Ammon's horn (tissue), 1 donor: ENCODE results near the gene PARD6G.
"Not testable (repeated sequence)": the region's sequence is repeated elsewhere in the genome, so short reads cannot be mapped to it uniquely, and the experiment has no call there.

Source experiments
- DNase-seq: peaks from one replicate; pipeline ENCODE4 v3.0.0-alpha.2; 2016; ENCODE audit warnings: low spot score

PARD6G gene, protein sequence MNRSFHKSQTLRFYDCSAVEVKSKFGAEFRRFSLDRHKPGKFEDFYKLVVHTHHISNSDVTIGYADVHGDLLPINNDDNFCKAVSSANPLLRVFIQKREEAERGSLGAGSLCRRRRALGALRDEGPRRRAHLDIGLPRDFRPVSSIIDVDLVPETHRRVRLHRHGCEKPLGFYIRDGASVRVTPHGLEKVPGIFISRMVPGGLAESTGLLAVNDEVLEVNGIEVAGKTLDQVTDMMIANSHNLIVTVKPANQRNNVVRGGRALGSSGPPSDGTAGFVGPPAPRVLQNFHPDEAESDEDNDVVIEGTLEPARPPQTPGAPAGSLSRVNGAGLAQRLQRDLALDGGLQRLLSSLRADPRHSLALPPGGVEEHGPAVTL

DNA sequence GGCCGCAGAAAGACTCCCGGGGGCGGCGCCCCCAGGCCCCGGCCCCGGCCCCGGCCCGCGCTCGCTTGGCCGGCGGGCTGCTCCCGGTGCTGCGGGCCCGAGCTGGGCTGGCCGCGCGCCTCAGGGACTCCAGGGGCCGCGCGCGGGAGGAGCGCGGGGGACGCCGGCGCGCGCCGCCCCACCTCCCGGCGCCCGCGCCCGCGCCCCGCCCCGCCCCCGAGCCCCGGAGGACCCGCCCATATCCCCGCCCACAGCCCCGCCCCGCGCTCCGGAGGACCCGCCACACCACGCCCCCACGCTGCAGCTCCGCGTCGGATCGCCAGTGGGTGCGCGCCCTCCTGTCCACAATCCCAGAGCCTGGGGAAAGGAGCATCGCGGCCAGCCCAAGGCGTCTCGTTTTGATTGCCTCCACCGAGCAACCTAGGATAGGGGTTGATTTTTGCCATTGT lies at the start of gene PARD6G:
Gene PARD6G (minus strand): TSS at position 122 of the 449 bp plus-strand sequence. CDS start 166 bp downstream, outside the sequence.
- DNase-seq: peak; percentile 93

DNA sequence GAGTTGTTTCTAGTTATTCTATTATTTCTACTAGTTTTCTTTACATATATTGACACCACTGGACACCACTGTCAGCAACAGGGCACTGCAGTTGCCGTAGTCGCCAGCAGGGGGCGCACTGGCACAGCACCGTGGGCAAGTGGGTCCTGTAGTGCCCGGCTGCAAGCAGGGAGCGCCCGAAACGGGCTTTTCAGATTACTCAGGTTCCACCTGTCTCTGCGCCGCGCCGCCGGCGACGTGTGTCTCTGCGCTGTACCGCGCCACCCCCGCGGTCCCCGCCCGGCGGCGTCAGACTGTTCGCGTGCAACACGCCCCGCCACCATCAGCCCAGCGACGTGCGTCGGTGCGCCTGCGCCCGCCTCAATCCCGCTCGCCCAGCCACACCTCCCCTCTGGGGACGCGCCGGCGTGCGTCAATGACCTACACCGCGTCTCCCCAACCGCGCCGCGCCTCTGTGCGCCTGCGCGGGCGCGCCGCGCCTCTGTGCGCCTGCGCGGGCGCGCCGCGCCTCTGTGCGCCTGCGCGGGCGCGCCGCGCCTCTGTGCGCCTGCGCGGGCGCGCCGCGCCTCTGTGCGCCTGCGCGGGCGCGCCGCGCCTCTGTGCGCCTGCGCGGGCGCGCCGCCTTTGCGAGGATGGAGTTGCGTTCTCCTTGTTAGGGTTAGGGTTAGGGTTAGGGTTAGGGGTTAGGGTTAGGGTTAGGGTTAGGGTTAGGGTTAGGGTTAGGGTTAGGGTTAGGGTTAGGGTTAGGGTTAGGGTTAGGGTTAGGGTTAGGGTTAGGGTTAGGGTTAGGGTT lies 15.1 kb upstream of the PARD6G start:
- not testable (repeated sequence) for DNase-seq

DNA sequence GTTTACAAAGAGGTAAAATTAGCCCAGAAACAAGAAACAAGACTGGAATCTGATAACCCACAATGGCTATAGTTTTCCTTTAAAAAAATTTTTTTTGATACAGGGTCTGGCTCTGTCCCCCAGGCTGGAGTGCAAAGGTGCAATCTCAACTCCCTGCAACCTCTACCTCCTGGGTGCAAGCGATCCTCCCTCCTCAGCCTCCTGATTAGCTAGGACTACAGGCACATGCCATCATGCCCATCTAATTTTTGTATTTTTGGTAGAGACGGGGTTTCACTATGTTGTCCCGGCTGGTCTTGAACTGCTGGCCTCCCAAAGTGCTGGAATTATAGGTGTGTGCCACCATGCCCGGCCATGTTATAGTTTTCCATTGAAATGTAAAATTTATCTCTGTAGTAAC lies 12.3 kb upstream of the PARD6G start:
- no peak for DNase-seq

DNA sequence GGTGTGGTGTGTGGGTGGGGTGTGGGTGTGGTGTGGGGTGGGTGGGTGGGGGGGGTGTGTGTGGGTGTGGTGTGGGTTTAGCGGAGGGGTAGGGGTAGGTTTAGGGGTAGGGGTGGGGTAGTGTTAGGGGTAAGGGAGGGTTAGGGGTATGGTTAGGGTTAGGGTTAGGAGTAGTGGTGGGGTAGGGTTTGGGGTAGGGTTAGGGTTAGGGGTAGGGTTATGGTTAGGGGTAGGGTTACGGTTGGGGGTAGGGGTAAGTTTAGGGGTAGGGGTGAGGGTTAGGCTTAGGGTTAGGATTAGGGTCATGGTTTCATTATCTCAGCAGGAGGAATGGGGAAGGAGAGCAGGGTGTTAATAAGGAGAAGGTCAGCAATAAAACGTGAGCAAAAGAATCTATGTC lies 11.3 kb upstream of the PARD6G start:
- no peak for DNase-seq

DNA sequence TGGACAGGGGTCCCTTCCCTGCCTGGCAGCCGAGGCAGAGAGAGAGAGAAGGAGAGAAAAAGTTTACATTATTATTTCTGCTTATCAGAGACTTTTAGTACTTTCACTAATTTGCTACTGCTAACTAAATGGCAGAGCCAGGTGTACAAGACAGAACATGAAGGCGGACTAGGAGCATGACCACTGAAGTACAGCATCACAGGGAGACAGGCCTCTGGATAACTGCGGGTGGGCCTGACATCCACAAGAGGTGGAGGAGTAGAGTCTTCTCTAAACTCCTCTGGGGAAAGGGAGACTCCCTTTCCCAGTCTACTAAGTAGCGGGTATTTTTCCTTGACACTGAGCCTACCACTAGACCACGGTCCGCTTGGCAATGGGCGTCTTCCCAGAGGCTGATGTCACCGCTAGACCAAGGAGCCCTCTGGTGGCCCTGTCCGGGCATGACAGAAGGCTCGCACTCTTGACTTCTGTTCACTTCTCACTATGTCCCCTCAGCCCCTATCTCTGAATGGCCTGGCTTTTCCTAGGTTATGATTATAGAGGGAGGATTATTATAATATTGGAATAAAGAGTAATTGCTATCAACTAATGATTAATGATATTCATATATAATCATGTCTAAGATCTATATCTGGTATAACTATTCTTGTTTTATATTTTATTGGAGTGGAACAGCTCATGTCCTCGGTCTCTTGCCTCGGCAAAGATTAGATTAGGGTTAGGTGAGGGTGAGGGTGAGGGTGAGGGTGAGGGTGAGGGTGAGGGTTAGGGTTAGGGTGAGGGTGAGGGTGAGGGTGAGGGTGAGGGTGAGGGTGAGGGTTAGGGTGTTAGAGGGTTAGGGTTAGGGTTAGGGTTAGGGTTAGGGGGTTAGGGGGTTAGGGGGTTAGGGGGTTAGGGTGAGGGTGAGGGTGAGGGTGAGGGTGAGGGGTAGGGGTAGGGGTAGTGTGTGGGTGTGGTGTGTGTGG lies 10.5 kb upstream of the PARD6G start:
- DNase-seq: peak; percentile 84

DNA sequence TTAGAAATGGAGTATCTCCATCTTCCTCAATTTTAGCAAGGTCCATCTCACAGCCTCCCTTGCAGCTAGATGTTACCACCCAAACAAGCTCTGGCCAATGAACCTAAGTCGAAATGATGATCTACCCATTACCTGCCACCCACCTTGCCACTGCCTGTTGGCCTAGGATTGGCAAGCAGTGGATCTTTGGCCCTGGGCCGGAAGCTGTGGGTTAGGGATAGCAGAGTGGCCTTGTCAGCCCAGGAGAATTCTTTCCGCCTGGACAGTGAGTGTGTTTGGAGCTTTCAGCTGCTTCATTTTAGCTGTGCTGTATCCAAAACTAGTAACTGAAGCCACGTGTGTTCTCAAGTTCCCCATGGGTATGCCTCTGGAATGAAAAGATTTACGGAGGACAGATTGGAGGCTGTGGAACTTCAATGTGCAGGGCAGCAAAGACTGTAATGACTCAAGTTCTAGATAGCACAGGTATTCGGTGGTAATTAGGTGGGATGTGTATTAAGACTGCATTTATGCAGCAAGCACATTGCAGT lies 7.7 kb upstream of the PARD6G start:
- DNase-seq: no peak

DNA sequence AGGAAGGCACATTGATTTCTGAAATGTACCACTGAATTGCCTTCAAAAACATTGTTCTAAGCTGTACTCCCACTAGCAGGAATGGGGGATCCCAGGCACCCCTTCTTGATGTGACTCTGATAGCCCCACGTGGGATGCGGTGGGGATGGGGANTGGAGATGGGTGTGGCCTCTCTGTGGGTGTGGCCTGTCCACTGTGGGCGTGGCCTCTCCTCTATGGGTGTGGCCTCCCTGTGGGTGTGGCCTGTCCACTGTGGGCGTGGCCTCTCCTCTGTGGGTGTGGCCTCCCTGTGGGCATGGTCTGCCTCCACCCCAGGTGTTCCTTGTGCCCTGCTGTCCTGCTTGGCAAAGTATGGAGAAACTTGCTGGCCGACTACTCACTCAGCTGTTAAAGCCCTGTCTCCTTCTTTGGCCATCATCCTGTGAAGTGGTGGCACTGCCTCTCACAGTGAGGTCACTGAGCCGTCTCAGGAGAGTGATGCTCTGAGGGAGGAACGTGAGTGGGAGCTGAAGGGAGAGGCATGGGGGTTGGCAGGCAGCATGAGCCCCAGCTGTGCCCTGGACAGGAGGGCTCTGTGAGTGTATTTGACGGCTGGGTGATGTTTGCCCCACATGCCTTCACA lies 6.7 kb upstream of the PARD6G start:
- DNase-seq: no peak

DNA sequence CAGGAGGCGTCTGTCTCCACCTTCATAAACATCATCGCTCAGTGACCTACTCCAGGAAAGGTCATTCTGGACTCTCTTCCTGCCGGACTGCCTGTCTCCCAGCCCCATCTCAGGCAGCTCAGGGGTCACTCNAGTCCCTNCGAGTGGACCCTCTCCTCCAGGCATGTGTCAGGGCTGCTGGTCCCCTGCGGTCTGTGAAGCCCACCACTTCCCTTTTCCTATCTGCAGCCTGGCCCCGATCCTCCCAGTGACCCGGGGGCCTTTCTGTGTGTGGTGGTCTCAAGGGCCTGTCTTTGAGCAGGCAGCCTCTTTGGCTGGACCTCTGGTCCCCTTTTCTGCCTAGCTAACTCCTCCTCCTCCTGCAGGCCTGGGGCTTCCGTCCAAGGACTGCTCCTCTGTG lies 5.9 kb upstream of the PARD6G start:
- no peak for DNase-seq

DNA sequence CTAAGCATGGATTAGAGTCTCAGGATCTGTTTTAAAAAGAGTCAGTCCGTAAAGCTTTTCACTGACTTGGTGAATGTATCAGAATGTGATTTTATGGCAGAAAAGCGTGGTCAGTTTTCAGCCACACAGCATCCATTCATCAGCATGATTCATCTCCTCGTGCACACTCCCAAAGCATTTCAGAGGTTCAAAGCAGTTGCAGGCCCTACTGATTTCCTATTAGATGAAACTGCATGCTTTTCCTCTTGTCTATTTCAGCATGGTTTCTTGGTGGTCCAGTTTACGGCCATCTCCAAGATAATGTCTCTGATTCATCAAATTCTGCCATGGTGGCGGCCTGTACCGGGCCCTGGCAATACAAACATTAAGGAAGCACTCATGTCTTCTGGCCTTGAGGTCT lies 4.8 kb upstream of the PARD6G start:
- no peak for DNase-seq

DNA sequence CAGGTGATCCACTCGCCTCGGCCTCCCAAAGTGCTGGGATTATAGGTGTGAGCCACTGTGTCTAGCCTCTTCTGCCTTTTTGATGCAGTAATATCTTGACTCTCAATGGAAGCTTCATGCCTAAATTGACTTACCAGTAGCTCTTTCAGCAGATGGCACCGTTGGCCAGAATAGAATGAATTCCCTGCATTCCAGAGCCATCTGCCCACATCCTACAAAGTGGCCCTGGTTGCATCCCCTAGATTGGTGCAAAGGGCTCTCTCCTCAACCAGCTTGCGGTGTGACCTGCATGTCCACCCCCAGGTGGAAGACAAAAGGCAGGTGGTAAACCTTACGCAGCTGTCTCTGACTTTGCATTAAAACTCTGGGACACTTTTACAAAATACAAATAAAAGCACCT lies 4.4 kb upstream of the PARD6G start:
- no peak for DNase-seq

DNA sequence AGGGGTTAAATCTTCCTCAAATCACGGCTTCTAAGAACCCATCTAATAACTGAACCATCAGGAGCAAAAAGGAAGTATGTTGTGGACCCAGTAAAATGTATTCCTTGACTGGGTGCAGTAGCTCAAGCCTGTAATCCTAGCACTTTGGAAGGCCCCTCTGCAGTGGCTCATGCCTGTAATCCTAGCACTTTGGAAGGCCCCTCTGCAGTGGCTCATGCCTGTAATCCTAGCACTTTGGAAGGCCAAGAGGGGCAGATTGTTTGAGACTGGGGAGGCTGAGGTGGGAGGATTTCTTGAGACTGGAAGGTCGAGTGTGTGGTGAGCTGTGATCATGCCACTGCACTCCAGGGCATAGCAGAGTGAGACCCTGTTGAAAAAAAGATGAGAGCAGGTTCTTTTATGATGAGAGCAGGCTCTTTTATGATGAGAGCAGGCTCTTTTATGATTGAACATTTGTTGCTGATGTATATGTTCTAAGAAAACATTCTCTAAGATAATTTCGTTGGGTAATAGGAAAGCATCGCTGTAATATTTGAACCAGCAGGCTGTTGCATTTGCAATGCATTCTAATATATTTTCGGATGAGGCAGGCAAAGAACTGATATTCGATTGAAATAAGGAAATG lies 3.5 kb upstream of the PARD6G start:
- no peak for DNase-seq

DNA sequence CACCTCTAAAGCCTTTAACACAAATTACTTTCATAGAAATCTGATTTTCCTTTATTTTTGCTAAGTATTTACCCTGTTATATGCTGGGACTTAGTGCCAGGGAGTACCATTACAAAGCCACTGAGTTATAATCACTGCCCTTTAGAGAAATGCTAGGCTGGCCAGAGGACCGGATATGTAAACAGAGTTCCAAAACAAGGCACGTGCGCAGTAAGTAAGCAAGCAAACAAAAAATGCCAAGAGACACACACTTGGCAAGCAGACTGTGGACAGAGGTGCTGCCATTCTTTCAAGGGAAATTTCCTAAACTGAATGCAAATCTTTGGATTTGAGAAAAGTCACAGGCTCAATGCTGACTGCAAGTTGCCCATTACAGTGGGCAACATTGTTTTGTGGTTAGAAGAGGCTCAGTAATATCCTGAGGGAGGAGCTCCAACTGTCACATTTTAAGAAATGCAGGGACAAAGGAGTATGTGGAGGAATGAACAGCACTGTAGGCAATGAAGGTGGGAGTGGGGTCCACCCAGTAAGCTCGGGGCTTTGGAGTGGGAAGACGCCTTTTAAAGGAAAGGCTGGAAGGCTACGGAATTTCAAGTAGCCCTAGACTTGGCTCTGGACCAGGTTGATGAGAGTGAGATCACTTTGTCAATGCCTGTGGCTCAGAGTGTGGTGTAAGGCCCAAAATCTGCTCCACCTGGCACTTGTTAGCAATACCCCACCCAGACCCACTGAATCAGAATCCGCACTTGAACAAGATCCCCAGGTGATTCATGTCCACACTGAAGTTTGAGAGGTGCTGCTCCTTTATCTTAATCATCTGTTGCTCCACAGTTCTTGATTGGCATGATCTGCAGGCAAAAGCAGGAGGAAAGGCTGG lies 2.1 kb upstream of the PARD6G start:
- no peak for DNase-seq

DNA sequence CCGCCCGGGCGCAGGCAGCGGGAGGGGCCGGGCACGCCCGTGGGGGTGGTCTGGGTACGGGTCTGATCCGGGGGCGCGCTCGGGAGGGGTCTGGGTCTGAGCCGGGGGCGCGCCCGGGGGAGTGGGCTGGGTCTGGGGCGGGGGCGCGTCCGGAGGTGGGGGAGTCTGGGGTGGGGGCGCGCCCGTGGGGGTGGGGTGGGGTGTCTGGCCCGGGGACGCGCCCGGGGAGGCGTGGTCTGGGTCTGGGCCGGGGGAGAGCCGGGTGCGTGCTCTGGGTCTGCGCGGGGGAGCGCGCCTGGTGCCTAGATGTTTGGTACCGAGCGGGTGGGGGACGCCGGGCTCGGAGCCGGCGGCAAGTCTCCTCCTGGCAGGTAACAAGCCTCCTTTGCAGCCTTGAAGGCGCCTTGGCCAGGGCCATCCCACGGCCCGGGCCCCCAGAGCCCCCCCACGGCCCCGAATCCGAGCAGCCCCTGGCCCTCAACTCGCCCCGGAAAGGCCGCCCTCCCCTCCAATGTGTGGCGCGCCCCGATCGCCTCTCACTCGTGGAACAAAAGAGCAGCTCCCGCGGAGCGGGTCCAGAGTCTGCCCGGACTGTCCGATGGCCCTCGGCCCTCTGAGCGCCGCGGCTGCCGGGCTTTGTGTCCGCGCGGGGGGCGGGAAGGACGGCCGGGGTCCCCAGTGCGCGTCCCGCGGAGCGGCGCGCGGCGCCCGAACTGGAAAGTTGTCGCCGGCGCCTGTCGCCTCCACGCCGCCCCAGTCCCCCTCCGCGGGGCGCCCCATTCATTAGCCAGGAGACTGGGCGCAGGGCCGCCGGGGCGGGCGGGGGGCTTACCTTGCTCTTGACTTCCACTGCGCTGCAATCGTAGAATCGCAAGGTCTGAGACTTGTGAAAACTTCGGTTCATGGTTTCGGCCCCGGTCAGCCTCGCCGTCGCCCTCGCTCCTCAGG lies 595 bp downstream of the PARD6G start:
- no peak for DNase-seq

DNA sequence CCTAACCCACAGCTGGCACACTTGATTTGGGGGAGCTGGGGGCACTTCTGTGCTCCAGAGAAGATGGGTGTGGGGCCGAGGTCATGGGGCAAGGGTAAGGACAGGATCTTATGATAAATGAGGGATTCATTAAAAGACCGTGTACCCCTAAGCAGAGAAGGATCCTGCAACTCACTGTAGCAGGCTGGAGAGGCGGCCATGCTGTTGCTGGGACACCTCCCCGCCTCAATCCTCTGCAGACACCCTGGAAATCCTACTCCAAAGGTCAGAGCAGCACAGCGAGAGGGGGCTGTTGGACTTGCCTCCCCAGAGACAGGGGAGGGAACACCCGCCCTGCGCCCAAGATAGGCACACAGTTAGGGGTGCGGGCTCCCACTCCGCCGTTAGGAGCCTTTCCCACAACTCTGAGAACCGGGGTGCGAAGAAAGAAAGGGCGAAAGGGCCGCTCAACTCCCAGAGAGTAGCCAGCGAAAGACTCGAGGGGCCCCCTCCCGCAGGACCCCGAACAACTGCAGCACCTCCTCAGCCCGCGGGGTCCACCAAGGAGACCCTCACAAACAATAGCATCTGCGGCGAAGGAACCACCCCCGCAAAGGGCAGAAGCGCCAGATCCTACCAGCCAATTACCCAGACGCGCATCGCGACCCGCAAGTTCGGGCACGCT lies 1.4 kb downstream of the PARD6G start:
- DNase-seq: no peak

DNA sequence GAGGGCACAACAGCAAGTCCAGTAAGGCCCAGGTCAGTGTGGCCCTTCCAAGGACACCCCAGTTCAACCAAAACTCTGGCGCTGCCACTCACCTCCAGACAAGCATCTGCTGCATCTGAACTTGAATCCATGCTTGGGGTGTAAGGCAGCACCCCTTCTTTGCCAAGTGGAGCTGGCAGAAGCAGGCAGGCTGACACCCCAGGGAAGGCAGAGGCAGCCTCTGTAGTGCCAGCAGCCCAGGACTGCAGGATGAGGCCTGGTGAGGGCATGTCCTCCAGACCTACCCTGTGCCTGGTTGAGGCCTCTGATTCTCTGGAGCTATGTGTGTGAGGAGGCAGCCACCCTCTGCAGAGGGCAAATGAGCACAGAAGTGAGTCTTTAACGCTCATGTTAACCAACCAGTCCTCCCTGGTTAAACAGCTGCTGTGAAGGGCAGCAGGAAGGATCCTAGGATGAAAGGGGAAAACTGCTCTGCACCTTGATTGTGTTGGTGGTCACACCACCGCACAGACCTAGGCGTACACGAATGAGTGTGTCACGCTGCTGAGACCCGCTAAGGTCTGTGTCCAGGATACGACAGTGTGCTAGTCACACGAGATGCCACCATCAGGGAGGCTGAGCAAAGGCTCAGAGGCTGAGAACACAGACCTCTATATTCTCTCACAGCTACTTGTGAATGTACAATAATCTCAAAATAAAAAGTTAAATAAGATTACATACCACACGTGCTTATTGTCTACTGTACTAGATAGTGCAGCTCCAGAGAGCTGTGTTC lies 2.2 kb downstream of the PARD6G start:
- DNase-seq: no peak

DNA sequence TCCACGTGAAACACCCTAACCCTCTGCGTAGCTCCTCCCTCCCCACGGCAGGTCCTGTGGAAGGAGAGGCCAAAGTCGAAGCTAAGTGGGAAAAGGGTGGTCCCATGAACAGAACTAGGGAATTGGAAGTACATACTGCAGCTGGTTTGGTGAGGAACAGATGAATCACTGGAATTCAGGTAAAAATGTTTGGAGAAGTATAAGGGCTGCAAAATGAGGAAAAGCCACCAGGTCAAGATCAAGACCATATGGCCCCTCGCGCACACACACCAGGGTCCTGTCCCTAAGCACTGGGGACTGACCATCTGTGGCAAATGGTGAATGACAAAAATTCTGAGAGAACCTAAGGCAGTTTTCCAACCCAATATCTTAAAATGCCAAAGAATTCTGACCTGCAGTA lies 3.1 kb downstream of the PARD6G start:
- DNase-seq: no peak

DNA sequence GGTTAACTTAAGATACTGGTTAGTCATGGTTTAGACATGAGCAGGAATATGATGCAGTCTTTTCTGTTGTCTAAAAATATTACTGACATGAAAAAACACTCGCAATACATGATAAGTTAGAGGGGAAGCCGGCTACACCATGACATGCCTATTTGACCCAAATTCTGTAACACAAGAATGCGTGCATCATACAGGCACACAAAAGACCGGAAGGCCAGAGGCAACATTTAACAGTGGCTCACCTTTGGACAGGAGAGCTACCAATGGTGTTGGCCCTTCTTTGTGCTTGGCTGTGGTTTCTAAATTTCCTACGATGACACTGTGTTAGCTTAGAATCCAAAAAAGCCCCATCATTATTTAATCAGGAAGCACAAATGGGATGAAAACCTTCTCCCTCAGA lies 4.1 kb downstream of the PARD6G start:
- DNase-seq: no peak
